Stomach smooth muscle (tissue), 2 donors: ENCODE results near the gene PRR29.

Source experiments
- H3K27ac ChIP-seq: one replicate; pipeline ENCODE4 v1.7.0; 2013; ENCODE audit warnings: mild to moderate bottlenecking, low read length, inconsistent platforms
- H3K27me3 ChIP-seq, 2 donors: one replicate each; pipeline ENCODE4 v1.7.0; 2013; ENCODE audit warnings: low read length in 2 of 2; ENCODE audit not compliant: insufficient read depth in 2 of 2, control insufficient read depth in 1 of 2
- H3K36me3 ChIP-seq, 2 donors: one replicate each; pipeline ENCODE4 v1.7.0; 2013; ENCODE audit warnings: low read length in 2 of 2; ENCODE audit not compliant: control insufficient read depth in 2 of 2, insufficient read depth in 2 of 2
- H3K4me1 ChIP-seq: one replicate; pipeline ENCODE4 v1.7.0; 2013; ENCODE audit warnings: low read length; ENCODE audit not compliant: control insufficient read depth, insufficient read depth
- H3K4me3 ChIP-seq, 2 donors: one replicate each; pipeline ENCODE4 v1.7.0; 2013; ENCODE audit warnings: low read length in 2 of 2
- H3K9ac ChIP-seq, 2 donors: one replicate each; pipeline ENCODE4 v1.7.0; 2013; ENCODE audit warnings: low read length in 2 of 2, mild to moderate bottlenecking in 1 of 2
- H3K9me3 ChIP-seq, 2 donors: one replicate each; pipeline ENCODE4 v1.7.0; 2013; ENCODE audit warnings: low read length in 2 of 2; ENCODE audit not compliant: control insufficient read depth in 2 of 2
- donor health status: healthy.
- donor health status: Pancreatic carcinoma.

The PRR29 gene

DNA sequence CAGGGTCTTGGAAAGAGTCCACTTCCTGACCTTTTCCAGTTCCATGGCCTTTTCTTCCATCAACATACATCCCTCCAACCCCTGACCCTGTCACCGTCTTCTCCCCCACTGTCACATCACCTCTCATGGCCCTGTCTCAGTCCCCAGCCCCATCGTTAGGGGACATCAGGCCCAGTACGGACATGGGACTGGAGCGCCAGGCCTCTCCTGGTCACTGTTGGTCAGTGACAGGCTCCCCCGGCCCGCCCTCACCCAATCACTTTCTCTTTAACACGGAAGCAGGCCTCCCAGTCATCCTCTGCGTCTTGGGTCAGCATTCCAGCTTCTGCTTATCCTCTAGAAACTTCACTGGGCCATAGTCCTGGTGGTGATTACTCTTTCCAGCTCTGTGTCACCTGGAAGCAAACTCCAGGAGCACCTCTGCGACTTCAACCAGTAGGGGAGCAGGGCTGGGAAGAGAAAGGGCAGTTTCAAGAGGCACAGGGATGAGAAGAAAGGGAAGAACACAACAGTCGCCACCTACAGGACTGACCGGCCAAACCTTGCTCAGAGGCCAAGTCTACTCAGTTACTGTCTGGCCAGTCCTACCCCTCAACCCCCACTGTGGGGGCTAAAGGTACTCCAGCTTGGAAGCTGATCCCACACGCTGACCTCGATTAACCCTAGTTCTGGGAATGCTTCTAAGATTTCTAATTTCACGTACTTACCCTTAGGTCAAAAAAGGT, 38.2 kb downstream of the PRR29 start:
- Histone ChIP-seq H3K36me3 (peaks cover 0 to 5% of the 10 kb centered on the region in 2 donors), H3K9ac (no peak overlapping the region), H3K4me3 (no peak overlapping the region), H3K27me3 (no peaks in the 10 kb centered on the region), H3K27ac (no peak overlapping the region), H3K9me3 (no peaks in the 10 kb centered on the region), H3K4me1 (no peaks in the 10 kb centered on the region)

DNA sequence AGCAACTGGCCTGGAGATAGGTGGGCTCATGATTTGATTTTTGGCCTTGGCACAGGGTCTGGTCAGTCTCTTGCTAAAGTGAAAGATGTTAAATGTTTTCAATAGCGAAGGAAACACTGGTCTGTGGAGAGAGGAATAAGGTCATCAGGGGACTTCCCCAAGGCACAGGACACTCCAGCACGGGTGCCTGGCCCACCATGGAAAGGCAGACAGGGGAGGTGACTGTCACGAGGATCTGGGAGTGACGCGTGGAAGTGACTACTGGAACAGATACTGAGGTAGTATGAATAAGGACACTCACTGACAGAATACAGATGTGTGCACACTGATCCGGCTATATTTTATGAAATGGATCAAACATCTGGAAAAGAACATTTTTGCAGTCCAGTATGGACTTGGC, 39.0 kb downstream of the PRR29 start:
- Histone ChIP-seq H3K27ac (no peak overlapping the region), H3K9ac (no peak overlapping the region), H3K9me3 (no peaks in the 10 kb centered on the region), H3K4me1 (no peaks in the 10 kb centered on the region), H3K27me3 (no peaks in the 10 kb centered on the region), H3K4me3 (no peak overlapping the region), H3K36me3 (peaks cover 0 to 10% of the 10 kb centered on the region in 2 donors)

DNA sequence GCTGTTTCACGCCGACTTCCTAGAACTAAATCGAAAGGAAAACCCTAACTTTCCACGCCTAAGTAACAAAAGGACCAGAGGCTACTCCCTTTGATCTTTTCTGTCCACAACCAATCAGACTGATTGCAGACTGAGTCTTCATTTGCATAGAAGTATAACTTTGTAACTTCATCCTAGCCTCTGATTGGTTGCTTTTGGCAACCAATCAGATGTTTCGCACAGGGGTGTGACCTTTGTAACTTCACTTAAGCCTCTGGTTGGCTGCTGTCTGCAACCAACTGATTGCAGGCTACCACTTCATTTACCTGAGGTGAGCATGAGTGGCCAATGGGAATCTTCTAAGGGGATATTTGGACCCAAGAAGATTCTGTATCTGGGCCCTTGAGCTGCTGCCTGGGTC, 39.7 kb downstream of the PRR29 start:
- no peaks in the 10 kb centered on the region for H3K27me3 ChIP-seq
- H3K9me3 ChIP-seq, result no peaks in the 10 kb centered on the region
- H3K27ac ChIP-seq, result no peak overlapping the region
- H3K4me1 ChIP-seq, result no peaks in the 10 kb centered on the region
- H3K36me3 ChIP-seq, result peaks cover 0 to 14% of the 10 kb centered on the region in 2 donors
- no peak overlapping the region for H3K4me3 ChIP-seq
- H3K9ac ChIP-seq, result no peak overlapping the region

DNA sequence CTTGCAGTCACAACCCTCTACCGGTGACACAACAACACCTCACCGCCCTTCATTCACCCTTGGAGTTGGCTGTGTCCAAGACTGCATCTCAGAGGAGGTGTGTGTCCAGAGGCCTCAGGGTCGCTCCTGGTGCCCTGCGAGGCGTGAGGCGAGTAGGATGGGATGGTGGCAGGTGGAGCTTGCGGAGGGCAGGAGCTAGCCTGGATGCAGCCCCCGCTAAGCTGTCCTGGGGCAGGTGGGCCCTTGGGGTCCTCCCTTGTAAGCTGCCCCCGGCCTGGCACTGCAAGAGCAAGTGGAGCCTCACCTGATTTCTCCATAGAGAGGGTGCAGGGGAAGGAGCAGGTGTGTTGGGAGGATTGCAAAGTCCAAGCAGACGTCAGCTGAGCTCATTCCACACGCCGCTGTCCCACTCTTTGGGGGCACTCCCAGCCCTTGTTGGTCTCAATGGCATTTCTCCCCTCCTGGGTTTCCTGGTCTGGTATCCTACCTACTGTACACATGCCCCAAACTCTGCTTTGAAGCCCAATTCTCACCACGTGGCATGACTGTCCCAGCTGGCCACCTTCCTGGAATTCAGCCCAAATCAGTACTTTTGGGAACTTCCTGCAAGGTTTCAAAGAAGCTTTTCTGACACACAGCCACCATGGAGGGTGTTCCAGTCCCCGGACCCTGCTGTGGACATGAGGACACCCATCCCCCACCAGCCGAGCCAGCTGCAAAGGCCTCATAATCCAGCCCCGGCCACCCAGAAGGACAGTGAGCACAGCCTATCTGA, 40.4 kb downstream of the PRR29 start:
- Histone ChIP-seq H3K27ac (no peak overlapping the region), H3K36me3 (peaks cover 3 to 19% of the 10 kb centered on the region in 2 donors), H3K9ac (no peak overlapping the region), H3K4me1 (no peaks in the 10 kb centered on the region), H3K9me3 (no peaks in the 10 kb centered on the region), H3K4me3 (no peak overlapping the region), H3K27me3 (no peaks in the 10 kb centered on the region)

DNA sequence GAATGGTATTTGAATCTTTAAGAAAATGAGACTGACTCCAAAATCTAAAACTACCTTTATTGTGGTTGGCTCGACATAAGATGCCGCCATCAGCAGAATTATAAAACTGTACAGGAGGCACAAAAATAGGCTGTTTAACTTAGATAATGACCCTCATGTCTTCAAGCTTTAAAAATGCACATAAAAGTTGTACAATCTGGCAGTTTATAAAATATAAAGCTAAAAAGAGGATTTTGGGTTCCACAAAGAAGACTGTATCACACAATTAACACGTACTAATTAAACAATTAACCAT, 40.9 kb downstream of the PRR29 start:
- Histone ChIP-seq H3K4me1 (no peaks in the 10 kb centered on the region), H3K9ac (no peak overlapping the region), H3K27ac (no peak overlapping the region), H3K9me3 (no peaks in the 10 kb centered on the region), H3K36me3 (peaks cover 7 to 24% of the 10 kb centered on the region in 2 donors), H3K27me3 (no peaks in the 10 kb centered on the region), H3K4me3 (no peak overlapping the region)

DNA sequence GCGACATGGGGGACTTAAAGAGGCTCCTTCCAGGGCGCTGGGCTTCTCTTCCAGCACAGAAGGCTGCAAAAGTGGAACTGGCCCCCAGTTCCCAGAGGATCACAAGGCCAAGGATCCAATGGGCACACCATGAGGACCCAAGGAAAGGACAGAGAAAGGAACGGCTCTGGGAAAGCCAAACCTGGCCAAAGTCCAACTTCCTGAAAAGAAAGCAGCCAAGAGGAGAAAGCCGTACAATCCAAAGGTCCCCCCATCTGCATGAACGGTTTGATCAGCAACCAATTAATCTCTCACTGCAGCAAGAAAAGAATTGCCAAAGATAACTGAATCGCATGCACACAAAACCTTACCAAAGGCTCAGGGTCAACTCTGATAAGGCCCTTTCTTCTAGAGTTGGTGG, 42.1 kb downstream of the PRR29 start:
- Histone ChIP-seq H3K36me3 (peaks cover 18 to 29% of the 10 kb centered on the region in 2 donors), H3K9ac (no peak overlapping the region), H3K4me1 (no peaks in the 10 kb centered on the region), H3K27ac (no peak overlapping the region), H3K4me3 (no peak overlapping the region), H3K9me3 (no peaks in the 10 kb centered on the region), H3K27me3 (no peaks in the 10 kb centered on the region)

DNA sequence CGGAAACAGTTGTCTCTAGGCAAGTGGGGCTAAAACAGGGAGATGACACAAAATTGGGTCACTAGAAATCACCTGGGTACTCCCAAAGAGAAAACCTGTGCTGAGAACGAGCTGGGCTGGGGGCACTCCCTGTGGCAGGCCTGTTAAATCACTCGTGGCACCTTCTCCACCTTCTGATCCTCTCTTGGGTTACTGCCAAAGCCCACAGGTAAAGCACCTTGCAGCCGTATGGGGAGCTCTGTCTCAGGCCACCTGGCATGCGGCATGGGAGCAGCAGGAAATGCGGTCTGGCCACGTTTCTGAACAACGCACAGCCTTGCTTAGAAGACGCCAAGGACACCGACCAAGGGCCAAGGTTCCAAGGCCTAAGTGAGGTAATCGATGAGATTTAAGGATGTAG, 43.8 kb downstream of the PRR29 start:
- Histone ChIP-seq H3K27ac (no peak overlapping the region), H3K4me1 (no peaks in the 10 kb centered on the region), H3K36me3 (peaks cover 34 to 44% of the 10 kb centered on the region in 2 donors), H3K4me3 (no peak overlapping the region), H3K27me3 (no peaks in the 10 kb centered on the region), H3K9ac (no peak overlapping the region), H3K9me3 (no peaks in the 10 kb centered on the region)

DNA sequence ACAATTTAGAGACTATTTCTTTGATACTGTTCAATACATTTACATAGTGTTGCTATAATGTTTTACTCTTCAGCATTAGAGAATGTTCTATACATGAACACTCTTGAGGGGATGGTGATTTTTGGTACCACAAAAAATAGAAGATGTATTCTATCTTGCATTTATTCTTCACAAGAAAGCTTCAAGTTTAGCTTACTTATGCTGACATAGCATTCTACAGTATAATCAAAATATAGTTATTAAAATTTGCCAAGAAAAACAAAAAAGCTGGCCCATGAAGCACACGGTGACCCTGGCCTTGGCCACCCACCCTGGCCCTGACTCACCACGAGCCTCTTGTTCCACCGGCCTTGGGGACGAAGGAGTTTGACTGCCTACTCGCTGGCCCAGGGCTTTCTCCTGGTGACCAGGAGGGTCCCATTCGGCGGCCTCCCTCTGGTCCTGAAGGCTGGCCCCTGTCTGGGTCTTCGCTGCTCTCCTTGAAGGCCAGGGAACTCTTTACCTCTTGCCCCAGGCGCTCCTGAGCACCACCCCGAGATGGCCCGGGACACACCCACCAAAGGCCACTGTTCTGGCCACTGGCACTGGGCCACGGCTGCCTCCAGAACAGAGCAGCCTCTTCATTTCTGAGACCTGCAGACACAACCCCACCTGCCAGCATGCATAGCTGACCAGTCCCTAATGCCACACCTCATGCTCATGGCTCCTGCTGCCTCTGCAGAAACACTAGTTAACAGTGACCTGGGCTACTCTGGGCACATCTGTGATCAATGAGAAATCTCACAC, 44.7 kb downstream of the PRR29 start:
- Histone ChIP-seq H3K27me3 (no peaks in the 10 kb centered on the region), H3K36me3 (peaks cover 34 to 44% of the 10 kb centered on the region in 2 donors), H3K27ac (no peak overlapping the region), H3K9ac (no peak overlapping the region), H3K4me3 (no peak overlapping the region), H3K4me1 (no peaks in the 10 kb centered on the region), H3K9me3 (no peaks in the 10 kb centered on the region)

DNA sequence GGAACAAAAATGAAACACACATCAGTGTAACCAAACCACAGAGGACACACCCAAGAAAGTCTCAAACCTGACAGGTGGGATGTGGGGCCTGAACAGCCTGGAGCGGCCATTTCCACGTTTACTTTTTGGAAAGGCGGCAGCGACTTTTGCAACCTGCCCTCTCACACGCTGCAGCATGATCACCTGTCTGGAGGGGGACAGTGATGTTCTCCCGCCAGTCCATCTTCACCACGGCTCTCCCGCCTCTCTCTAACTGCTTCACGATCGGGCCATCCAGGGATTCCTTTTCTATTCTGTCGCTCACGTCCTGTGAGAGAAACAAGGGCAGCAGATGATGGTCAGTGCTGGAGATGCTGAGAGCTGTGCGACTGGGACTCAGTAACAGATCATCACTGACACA, 47.0 kb downstream of the PRR29 start:
- peaks cover 47 to 54% of the 10 kb centered on the region in 2 donors for H3K36me3 ChIP-seq
- H3K27ac ChIP-seq, result no peak overlapping the region
- H3K4me1 ChIP-seq, result no peaks in the 10 kb centered on the region
- H3K27me3 ChIP-seq, result no peaks in the 10 kb centered on the region
- no peak overlapping the region for H3K4me3 ChIP-seq
- H3K9ac ChIP-seq, result no peak overlapping the region
- no peaks in the 10 kb centered on the region for H3K9me3 ChIP-seq

DNA sequence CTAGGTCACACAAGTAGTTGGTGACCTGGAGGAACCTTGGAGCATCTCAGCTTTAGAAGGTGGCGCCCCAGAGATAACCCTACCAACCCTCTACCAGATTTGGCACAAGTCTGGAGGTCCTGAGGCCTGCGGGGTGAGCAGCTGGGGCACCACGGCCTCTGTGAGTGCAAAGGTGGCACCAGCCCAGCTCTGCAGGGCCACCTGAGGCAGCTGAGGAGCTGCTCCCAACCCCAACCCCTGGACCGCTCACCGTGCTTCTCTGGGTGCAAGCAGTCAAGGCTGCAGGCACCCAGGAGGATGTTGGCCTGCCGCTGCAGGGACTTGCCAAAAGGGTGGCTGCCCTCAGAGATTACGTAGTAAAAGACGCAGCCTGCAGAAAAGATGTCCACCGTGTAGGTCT, 50.7 kb downstream of the PRR29 start:
- peaks cover 56 to 62% of the 10 kb centered on the region in 2 donors for H3K36me3 ChIP-seq

More for the DNA sequence above, 50.7 kb downstream of the PRR29 start:
- H3K9me3 ChIP-seq, result no peaks in the 10 kb centered on the region
- H3K4me1 ChIP-seq, result no peaks in the 10 kb centered on the region
- no peak overlapping the region for H3K27ac ChIP-seq
- H3K27me3 ChIP-seq, result no peaks in the 10 kb centered on the region
- no peak overlapping the region for H3K4me3 ChIP-seq
- H3K9ac ChIP-seq, result no peak overlapping the region
